ENCODE measurements around the gene TAF11L7.
"Not testable (repeated sequence)": the region's sequence is repeated elsewhere in the genome, so short reads cannot be mapped to it uniquely, and the experiment has no call there.

The TAF11L7 gene

GRCh38 chr5:17604951-17605350 lies 19.4 kb upstream of the TAF11L7 start:
- POLR2A ChIA-PET = no interaction called here
- CTCF ChIA-PET = no interaction called here
- DNase-seq (ENCODE audit: extremely low spot score) = no peak
- no peak for TF ChIP-seq CTCF (IDR thresholded peaks at IDR 0.05; ENCODE audit: control extremely low read depth, extremely low read depth, low read depth, missing control alignments)

- DNase-seq (ENCODE audit: extremely low spot score); POLR2A ChIA-PET; CTCF ChIA-PET: not testable (repeated sequence)
These were observed 18.3 kb upstream of the TAF11L7 start, which contains the start of gene TAF11L11 for GRCh38 chr5:17603880-17604279. TSS of gene TAF11L11 (plus strand) at chr5:17604183.

GRCh38 chr5:17597728-17598127 lies 12.2 kb upstream of the TAF11L7 start, which contains the start of gene TAF11L10:
TSS of gene TAF11L10 (minus strand) at chr5:17597828.
- CTCF ChIA-PET; POLR2A ChIA-PET; DNase-seq (ENCODE audit: extremely low spot score): not testable (repeated sequence)

GRCh38 chr5:17594255-17594654 lies 8.7 kb upstream of the TAF11L7 start, which contains the start of gene TAF11L9:
TSS of gene TAF11L9 (minus strand) at chr5:17594394.
- CTCF ChIA-PET; POLR2A ChIA-PET; DNase-seq (ENCODE audit: extremely low spot score): not testable (repeated sequence)

GRCh38 chr5:17590860-17591259 lies 5.3 kb upstream of the TAF11L7 start, which contains the start of gene TAF11L8:
TSS of gene TAF11L8 (minus strand) at chr5:17590960.
- CTCF ChIA-PET, POLR2A ChIA-PET: not testable (repeated sequence)

More at GRCh38 chr5:17590860-17591259, 5.3 kb upstream of the TAF11L7 start, which contains the start of gene TAF11L8:
- DNase-seq (ENCODE audit: extremely low spot score) = not testable (repeated sequence)
